ENCODE data around the gene MAGEA4.

The MAGEA4 gene

DNA sequence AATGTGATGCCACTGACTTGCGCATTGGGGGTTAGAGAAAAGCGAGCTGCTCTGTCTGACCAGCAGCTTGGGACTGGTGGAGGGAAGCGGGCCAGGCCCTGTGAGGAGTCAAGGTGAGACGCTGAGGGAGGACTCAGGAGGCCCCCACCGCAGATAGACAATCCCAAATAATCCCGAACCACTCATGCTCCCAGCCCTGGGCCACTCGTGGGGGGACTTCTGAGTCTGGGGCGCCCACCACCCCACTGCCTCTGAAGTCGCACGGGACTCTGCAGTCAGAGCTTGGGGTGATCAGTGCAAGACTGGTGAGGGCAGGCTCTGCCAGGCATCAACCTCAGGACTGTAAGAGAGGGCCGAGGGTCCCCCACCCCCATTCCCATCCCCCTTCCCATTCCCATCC lies 6.9 kb downstream of the MAGEA4 start:
- DNase-seq, result no peak
- H4K20me1 ChIP-seq (ENCODE audit: insufficient read depth, low read length), result no peaks in the 10 kb centered on the region

GRCh38 chrX:151920101-151920500 lies 7.4 kb downstream of the MAGEA4 start:
- Histone ChIP-seq H3K4me1 (ENCODE audit: low read length) (no peaks in the 10 kb centered on the region), H3K36me3 (replicated peaks; ENCODE audit: insufficient read depth, low read length) (no peaks in the 10 kb centered on the region), H3K9ac (ENCODE audit: low read length) (no peak overlapping the region), H3K9me2 (replicated peaks; ENCODE audit: insufficient read depth, low read length) (no peaks in the 10 kb centered on the region), H3K79me2 (ENCODE audit: low read length) (no peaks in the 10 kb centered on the region), H3K27ac (ENCODE audit: low read length) (no peak overlapping the region), H3K4me3 (ENCODE audit: low read length) (no peak overlapping the region), H4K20me1 (ENCODE audit: insufficient read depth, low read length) (no peaks in the 10 kb centered on the region), H3F3A (ENCODE audit: insufficient read depth, low read length) (no peaks in the 10 kb centered on the region), H2AFZ (ENCODE audit: low read length) (no peak overlapping the region), H3K9me3 (replicated peaks; ENCODE audit: insufficient read depth, low read length) (no peaks in the 10 kb centered on the region), H3K4me2 (ENCODE audit: low read depth, low read length) (no peak overlapping the region), H3K27me3 (replicated peaks; ENCODE audit: insufficient read depth, low read length) (no peaks in the 10 kb centered on the region)
- TF ChIP-seq CTCF (IDR thresholded peaks at IDR 0.05; ENCODE audit: low read length) (no peak), EZH2phosphoT487 (IDR thresholded peaks at IDR 0.05; ENCODE audit: low read length) (no peak), EZH2 (optimal IDR thresholded peaks at IDR 0.05; ENCODE audit: low read depth, low read length) (no peak)
- no peak for DNase-seq

More for the DNA sequence above, 6.9 kb downstream of the MAGEA4 start:
- Histone ChIP-seq H3K9ac (ENCODE audit: low read length) (no peak overlapping the region), H3K36me3 (replicated peaks; ENCODE audit: insufficient read depth, low read length) (no peaks in the 10 kb centered on the region), H2AFZ (ENCODE audit: low read length) (no peak overlapping the region), H3K4me2 (ENCODE audit: low read depth, low read length) (no peak overlapping the region), H3K4me3 (ENCODE audit: low read length) (no peak overlapping the region), H3K27ac (ENCODE audit: low read length) (no peak overlapping the region), H3F3A (ENCODE audit: insufficient read depth, low read length) (no peaks in the 10 kb centered on the region), H3K9me2 (replicated peaks; ENCODE audit: insufficient read depth, low read length) (no peaks in the 10 kb centered on the region), H3K79me2 (ENCODE audit: low read length) (no peaks in the 10 kb centered on the region), H3K27me3 (replicated peaks; ENCODE audit: insufficient read depth, low read length) (no peaks in the 10 kb centered on the region), H3K9me3 (replicated peaks; ENCODE audit: insufficient read depth, low read length) (no peaks in the 10 kb centered on the region), H3K4me1 (ENCODE audit: low read length) (no peaks in the 10 kb centered on the region)
- TF ChIP-seq CTCF (IDR thresholded peaks at IDR 0.05; ENCODE audit: low read length) (no peak), EZH2phosphoT487 (IDR thresholded peaks at IDR 0.05; ENCODE audit: low read length) (no peak), EZH2 (optimal IDR thresholded peaks at IDR 0.05; ENCODE audit: low read depth, low read length) (no peak)

GRCh38 chrX:151920530-151920929 lies 7.8 kb downstream of the MAGEA4 start:
- no peak overlapping the region for H3K4me2 ChIP-seq (ENCODE audit: low read depth, low read length)

More at GRCh38 chrX:151920530-151920929, 7.8 kb downstream of the MAGEA4 start:
- Histone ChIP-seq H3K9ac (ENCODE audit: low read length) (no peak overlapping the region), H3F3A (ENCODE audit: insufficient read depth, low read length) (no peaks in the 10 kb centered on the region), H3K4me3 (ENCODE audit: low read length) (no peak overlapping the region), H3K79me2 (ENCODE audit: low read length) (no peaks in the 10 kb centered on the region), H3K4me1 (ENCODE audit: low read length) (no peaks in the 10 kb centered on the region), H3K9me2 (replicated peaks; ENCODE audit: insufficient read depth, low read length) (no peaks in the 10 kb centered on the region), H2AFZ (ENCODE audit: low read length) (no peak overlapping the region), H3K27ac (ENCODE audit: low read length) (no peak overlapping the region), H3K27me3 (replicated peaks; ENCODE audit: insufficient read depth, low read length) (no peaks in the 10 kb centered on the region), H3K36me3 (replicated peaks; ENCODE audit: insufficient read depth, low read length) (no peaks in the 10 kb centered on the region), H3K9me3 (replicated peaks; ENCODE audit: insufficient read depth, low read length) (no peaks in the 10 kb centered on the region), H4K20me1 (ENCODE audit: insufficient read depth, low read length) (no peaks in the 10 kb centered on the region)
- DNase-seq, result no peak
- TF ChIP-seq EZH2phosphoT487 (IDR thresholded peaks at IDR 0.05; ENCODE audit: low read length) (no peak), EZH2 (optimal IDR thresholded peaks at IDR 0.05; ENCODE audit: low read depth, low read length) (no peak), CTCF (IDR thresholded peaks at IDR 0.05; ENCODE audit: low read length) (no peak)

Measured in MM.1S (cell line).